ENCODE measurements around the gene OR51V1.

- TF ChIP-seq ZNF468 (CRISPR knock-in tag; IDR thresholded peaks at IDR 0.05): no peak
- no peak for TF ChIP-seq POLR2A (IDR thresholded peaks at IDR 0.05; ENCODE audit: insufficient read depth in 1 of 2, low read depth in 2 of 2, low read length in 2 of 2)
- no peak for TF ChIP-seq NR1H2 (CRISPR knock-in tag; IDR thresholded peaks at IDR 0.05; ENCODE audit: borderline replicate concordance, low read depth)
- no peak for TF ChIP-seq SP2 (CRISPR knock-in tag; IDR thresholded peaks at IDR 0.05)
These were observed 2.9 kb upstream of the OR51V1 start for GRCh38 chr11:5203366-5203765.

All from HepG2 (cell line).